Kidney epithelial cell (primary cell): ENCODE measurements around the gene TTLL4. TPM values are rescaled to one million over a fixed set of nuclear protein-coding genes. Genes with fewer than 3 reads are reported as not detected.

Source experiments
- DNase-seq: peaks from one replicate; pipeline ENCODE4 v3.0.0-alpha.2; 2010; ENCODE audit warnings: low read depth
- H3K27me3 ChIP-seq: 2 replicates; pipeline ENCODE4 v1.6.0; 2011; ENCODE audit warnings: low read length; ENCODE audit not compliant: control insufficient read depth, insufficient read depth
- H3K36me3 ChIP-seq: 2 replicates; pipeline ENCODE4 v1.5.1; 2011; ENCODE audit warnings: low read length; ENCODE audit not compliant: control insufficient read depth, insufficient read depth
- H3K4me3 ChIP-seq: 2 replicates; pipeline ENCODE4 v1.5.1; 2011; ENCODE audit warnings: low read depth, mild to moderate bottlenecking, control low read depth, low read length
- total RNA-seq: library from RNA; depleted of rRNA; stranded (reverse); fragments of >200 nt; gene quantifications from 2 replicates; pipeline ENCODE4 v1.2.3, GENCODE V29; 2015
- TF ChIP-seq, protein P1 (sequence below): IDR thresholded peaks from 2 replicates; pipeline ENCODE4 v1.5.1; 2011; ENCODE audit warnings: mild to moderate bottlenecking, moderate library complexity, low read length, control low read depth, inconsistent platforms; ENCODE audit not compliant: insufficient read depth, poor library complexity, severe bottlenecking

TTLL4 gene
- total RNA-seq, 1 donor from 2014 or later, result 17.3 TPM

DNA sequence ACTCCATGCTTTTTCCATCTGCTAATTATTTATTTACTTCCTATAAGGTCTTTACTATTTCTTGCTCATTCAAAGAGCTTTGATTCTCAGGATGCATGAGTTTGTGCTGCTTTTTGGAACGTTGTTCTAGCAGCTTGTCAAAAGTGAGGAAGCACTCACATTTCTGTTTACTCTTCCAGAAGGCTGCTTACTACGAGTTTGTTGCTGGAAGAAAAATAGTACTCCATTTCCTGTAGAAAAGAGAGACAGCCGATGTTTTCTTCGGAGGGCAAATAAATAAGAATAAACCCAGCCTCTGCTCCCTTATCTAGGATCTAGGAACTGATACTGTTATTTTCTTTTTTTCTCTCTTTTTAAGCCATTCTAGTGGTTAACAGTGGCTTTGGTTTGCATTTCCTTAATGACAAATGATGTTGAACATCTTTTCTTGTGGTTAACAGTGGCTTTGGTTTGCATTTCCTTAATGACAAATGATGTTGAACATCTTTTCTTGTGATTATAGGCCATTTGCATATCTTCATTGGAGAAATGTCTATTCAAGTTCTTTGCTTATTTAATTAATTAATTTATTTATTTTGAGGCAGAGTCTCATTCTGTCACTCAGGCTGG, 91.9 kb downstream of the TTLL4 start:
- no peak for DNase-seq
- TF ChIP-seq, protein P1, sequence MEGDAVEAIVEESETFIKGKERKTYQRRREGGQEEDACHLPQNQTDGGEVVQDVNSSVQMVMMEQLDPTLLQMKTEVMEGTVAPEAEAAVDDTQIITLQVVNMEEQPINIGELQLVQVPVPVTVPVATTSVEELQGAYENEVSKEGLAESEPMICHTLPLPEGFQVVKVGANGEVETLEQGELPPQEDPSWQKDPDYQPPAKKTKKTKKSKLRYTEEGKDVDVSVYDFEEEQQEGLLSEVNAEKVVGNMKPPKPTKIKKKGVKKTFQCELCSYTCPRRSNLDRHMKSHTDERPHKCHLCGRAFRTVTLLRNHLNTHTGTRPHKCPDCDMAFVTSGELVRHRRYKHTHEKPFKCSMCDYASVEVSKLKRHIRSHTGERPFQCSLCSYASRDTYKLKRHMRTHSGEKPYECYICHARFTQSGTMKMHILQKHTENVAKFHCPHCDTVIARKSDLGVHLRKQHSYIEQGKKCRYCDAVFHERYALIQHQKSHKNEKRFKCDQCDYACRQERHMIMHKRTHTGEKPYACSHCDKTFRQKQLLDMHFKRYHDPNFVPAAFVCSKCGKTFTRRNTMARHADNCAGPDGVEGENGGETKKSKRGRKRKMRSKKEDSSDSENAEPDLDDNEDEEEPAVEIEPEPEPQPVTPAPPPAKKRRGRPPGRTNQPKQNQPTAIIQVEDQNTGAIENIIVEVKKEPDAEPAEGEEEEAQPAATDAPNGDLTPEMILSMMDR, result no peak
- Histone ChIP-seq H3K27me3 (no peaks in the 10 kb centered on the region), H3K36me3 (no peaks in the 10 kb centered on the region), H3K4me3 (no peak overlapping the region)

GRCh38 chr2:218804817-218805216, 94.2 kb downstream of the TTLL4 start:
- H3K36me3 ChIP-seq, result no peaks in the 10 kb centered on the region
- no peak for DNase-seq
- TF ChIP-seq, protein P1, result no peak
- H3K27me3 ChIP-seq, result no peaks in the 10 kb centered on the region
- no peak overlapping the region for H3K4me3 ChIP-seq

Other genes with a start within 250 kb of the TTLL4 start
- gene USP37, start 142.5 kb upstream of the TTLL4 start, total RNA-seq, result 7.5 and 9.4 TPM in 2 replicates
- gene CNOT9, start 142.0 kb upstream of the TTLL4 start, total RNA-seq, result 38.5 and 57.1 TPM in 2 replicates
- 0.08 and 0.27 TPM in 2 replicates for gene PLCD4, start 102.9 kb upstream of the TTLL4 start, total RNA-seq
- gene ZNF142, start 51.2 kb upstream of the TTLL4 start, total RNA-seq, result 22.6 and 49.0 TPM in 2 replicates
- gene BCS1L, start 51.2 kb upstream of the TTLL4 start, total RNA-seq, result 36.2 and 36.4 TPM in 2 replicates
- gene RNF25, start 38.8 kb upstream of the TTLL4 start, total RNA-seq, result 27.3 and 31.6 TPM in 2 replicates
- gene STK36, start 38.7 kb upstream of the TTLL4 start, total RNA-seq, result 30.0 and 49.3 TPM in 2 replicates
- gene CYP27A1, start 71.3 kb downstream of the TTLL4 start, total RNA-seq, result 25.3 and 32.0 TPM in 2 replicates
- not detected in 2 replicates for gene PRKAG3, start 121.0 kb downstream of the TTLL4 start, total RNA-seq
- gene WNT6, start 149.0 kb downstream of the TTLL4 start, total RNA-seq, result 1.2 and 1.6 TPM in 2 replicates
- gene WNT10A, start 170.0 kb downstream of the TTLL4 start, total RNA-seq, result 5.6 and 7.1 TPM in 2 replicates
- 0.14 and 0.21 TPM in 2 replicates for gene CDK5R2, start 248.8 kb downstream of the TTLL4 start, total RNA-seq